Hepatocyte (in vitro differentiated cells): ENCODE data around the gene B3GAT3. TPM values are rescaled to one million over a fixed set of nuclear protein-coding genes. Genes with fewer than 3 reads are reported as not detected.
A peak's percentile ranks its signal among the peaks of the same experiment; 100 is the strongest.

Experiments used
- DNase-seq: peaks from one replicate; pipeline ENCODE4 v3.0.0-alpha.2; 2016; ENCODE audit warnings: low spot score
- H2AFZ ChIP-seq: fragments of 200-600 bp; sonication (generic); 2 replicates; pipeline ENCODE4 v1.6.0; 2016; ENCODE audit warnings: antibody characterized with exemption, mild to moderate bottlenecking
- H3K27ac ChIP-seq: fragments of 200-600 bp; sonication (generic); 2 replicates; pipeline ENCODE4 v1.5.1; 2016; ENCODE audit warnings: mild to moderate bottlenecking
- H3K27me3 ChIP-seq: fragments of 200-600 bp; sonication (generic); 2 replicates; pipeline ENCODE4 v1.6.1; 2016
- H3K36me3 ChIP-seq: fragments of 200-600 bp; sonication (generic); replicated peaks from 2 replicates; pipeline ENCODE4 v1.5.1; 2016; ENCODE audit warnings: low read depth; ENCODE audit not compliant: insufficient read depth
- H3K4me1 ChIP-seq: fragments of 200-600 bp; sonication (generic); 2 replicates; pipeline ENCODE4 v1.5.1; 2016; ENCODE audit warnings: mild to moderate bottlenecking, moderate library complexity; ENCODE audit not compliant: insufficient read depth
- H3K4me2 ChIP-seq: fragments of 200-600 bp; sonication (generic); 2 replicates; pipeline ENCODE4 v1.6.0; 2016
- H3K4me3 ChIP-seq: fragments of 200-600 bp; sonication (generic); 2 replicates; pipeline ENCODE4 v1.5.1; 2016; ENCODE audit warnings: mild to moderate bottlenecking
- H3K79me2 ChIP-seq: fragments of 200-600 bp; sonication (generic); 2 replicates; pipeline ENCODE4 v1.6.0; 2017; ENCODE audit warnings: mild to moderate bottlenecking
- H3K9me2 ChIP-seq: fragments of 200-600 bp; sonication (generic); replicated peaks from 2 replicates; pipeline ENCODE4 v1.6.0; 2017; ENCODE audit warnings: mild to moderate bottlenecking; ENCODE audit not compliant: insufficient read depth
- H3K9me3 ChIP-seq: fragments of 200-600 bp; sonication (generic); 2 replicates; pipeline ENCODE4 v1.5.1; 2016; ENCODE audit warnings: low read depth, mild to moderate bottlenecking
- H4K20me1 ChIP-seq: fragments of 200-600 bp; sonication (generic); 2 replicates; pipeline ENCODE4 v1.6.0; 2016; ENCODE audit warnings: mild to moderate bottlenecking; ENCODE audit not compliant: insufficient read depth, poor library complexity, severe bottlenecking
- EZH2 ChIP-seq: fragments of 200-600 bp; sonication (generic); IDR thresholded peaks from 2 replicates; pipeline ENCODE4 v1.6.1; 2016; ENCODE audit warnings: antibody characterized with exemption, mild to moderate bottlenecking, borderline replicate concordance
- EZH2phosphoT487 ChIP-seq: fragments of 200-600 bp; sonication (generic); IDR thresholded peaks from one replicate; pipeline ENCODE4 v1.6.1; 2018; ENCODE audit warnings: antibody characterized with exemption, mild to moderate bottlenecking, low read depth, moderate library complexity; ENCODE audit not compliant: unreplicated experiment, severe bottlenecking
- WGBS: methylation state at CpG from one replicate; pipeline ENCODE4 v1.1.6; 2016; ENCODE audit warnings: low lambda C conversion rate; ENCODE audit errors: missing lambda C conversion rate; 5-methylcytosine and 5-hydroxymethylcytosine counted together
- polyA plus RNA-seq: library from polyadenylated mRNA; unstranded; fragments of >200 nt; fragmentation: Nextera tagmentation; extraction: Ambion mirVana; gene quantifications from 2 replicates; pipeline ENCODE4 v1.2.1, GENCODE V29; 2016
- total RNA-seq: library from RNA; depleted of rRNA; stranded (reverse); fragments of >200 nt; gene quantifications from 2 replicates; pipeline ENCODE4 v1.2.3, GENCODE V29; 2014
- TF ChIP-seq, protein P1 (sequence below): fragments of 200-600 bp; sonication (generic); IDR thresholded peaks from 2 replicates; pipeline ENCODE4 v1.5.1; 2016; ENCODE audit warnings: antibody characterized with exemption, mild to moderate bottlenecking; ENCODE audit not compliant: poor library complexity

B3GAT3 gene
- total RNA-seq (32.3 and 34.4 TPM in 2 replicates), polyA plus RNA-seq (59.6 and 61.4 TPM in 2 replicates)

DNA sequence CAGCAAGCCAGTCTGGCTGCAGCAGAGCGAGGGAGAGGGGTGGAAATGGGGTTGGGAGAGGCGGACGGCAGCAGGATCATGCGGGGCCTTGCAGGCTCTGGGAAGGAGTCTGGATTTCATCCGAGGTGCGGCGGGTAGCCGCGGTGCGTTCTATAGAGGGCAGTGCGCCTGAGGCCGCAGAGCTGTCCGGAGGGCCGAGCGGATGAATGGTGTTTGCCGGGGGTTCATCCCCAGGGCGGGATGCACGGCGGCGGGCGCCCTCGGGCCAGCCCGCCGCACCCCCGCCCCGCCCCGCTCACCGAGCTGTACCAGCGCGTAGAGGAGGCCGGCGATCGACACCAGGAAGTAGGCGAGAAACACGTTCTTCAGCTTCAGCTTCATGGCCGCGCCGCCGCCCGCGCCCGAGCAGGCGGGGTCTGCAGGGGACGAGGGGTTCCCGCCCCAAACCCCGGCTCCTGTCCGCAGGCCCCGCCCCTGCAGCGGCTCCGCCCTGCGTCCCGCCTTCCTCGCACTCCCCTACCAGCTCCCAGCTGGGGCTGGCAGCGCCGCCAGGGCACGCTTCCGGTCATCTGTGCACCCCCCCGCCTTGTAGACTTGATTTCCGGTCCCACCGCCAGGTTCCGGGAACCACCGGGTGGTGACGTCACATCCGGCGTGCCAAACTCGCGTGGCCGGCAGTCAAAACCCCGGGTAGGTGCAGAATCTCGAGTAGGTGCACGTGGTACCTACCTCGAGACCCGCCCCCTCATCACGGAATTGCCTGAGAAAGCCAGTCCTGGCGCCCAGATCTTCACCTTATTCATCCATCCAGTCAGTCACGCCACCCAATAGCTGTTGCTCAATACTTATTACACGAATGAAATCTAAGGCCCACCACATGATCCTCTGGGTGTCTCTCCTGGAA, at the start of gene B3GAT3:
Gene B3GAT3, minus strand, starts transcription at position 420 of the 904 bp plus-strand sequence. Its CDS starts 39 bp downstream, at position 381.
- H3K36me3 ChIP-seq, result no peaks in the 10 kb centered on the region
- H3K4me2 ChIP-seq, result peak within 1 kb of the TSS; percentile 83
- 5% methylated on average over 55 of the region's 77 CpGs for WGBS
- no peaks in the 10 kb centered on the region for H3K9me3 ChIP-seq
- TF ChIP-seq EZH2phosphoT487 (no peak), EZH2 (no peak)
- TF ChIP-seq, protein P1, sequence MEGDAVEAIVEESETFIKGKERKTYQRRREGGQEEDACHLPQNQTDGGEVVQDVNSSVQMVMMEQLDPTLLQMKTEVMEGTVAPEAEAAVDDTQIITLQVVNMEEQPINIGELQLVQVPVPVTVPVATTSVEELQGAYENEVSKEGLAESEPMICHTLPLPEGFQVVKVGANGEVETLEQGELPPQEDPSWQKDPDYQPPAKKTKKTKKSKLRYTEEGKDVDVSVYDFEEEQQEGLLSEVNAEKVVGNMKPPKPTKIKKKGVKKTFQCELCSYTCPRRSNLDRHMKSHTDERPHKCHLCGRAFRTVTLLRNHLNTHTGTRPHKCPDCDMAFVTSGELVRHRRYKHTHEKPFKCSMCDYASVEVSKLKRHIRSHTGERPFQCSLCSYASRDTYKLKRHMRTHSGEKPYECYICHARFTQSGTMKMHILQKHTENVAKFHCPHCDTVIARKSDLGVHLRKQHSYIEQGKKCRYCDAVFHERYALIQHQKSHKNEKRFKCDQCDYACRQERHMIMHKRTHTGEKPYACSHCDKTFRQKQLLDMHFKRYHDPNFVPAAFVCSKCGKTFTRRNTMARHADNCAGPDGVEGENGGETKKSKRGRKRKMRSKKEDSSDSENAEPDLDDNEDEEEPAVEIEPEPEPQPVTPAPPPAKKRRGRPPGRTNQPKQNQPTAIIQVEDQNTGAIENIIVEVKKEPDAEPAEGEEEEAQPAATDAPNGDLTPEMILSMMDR, result no peak
- H3K27me3 ChIP-seq, result no peaks in the 10 kb centered on the region
- DNase-seq, result peak; percentile 99
- H2AFZ ChIP-seq, result peak within 1 kb of the TSS; percentile 46
- peak within 1 kb of the TSS; percentile 92 for H3K27ac ChIP-seq
- H3K79me2 ChIP-seq, result peaks cover 29% of the 10 kb centered on the region
- no peaks in the 10 kb centered on the region for H3K9me2 ChIP-seq
- H4K20me1 ChIP-seq, result no peaks in the 10 kb centered on the region
- peaks cover 11% of the 10 kb centered on the region for H3K4me1 ChIP-seq
- H3K4me3 ChIP-seq, result peak within 1 kb of the TSS; percentile 50

DNA sequence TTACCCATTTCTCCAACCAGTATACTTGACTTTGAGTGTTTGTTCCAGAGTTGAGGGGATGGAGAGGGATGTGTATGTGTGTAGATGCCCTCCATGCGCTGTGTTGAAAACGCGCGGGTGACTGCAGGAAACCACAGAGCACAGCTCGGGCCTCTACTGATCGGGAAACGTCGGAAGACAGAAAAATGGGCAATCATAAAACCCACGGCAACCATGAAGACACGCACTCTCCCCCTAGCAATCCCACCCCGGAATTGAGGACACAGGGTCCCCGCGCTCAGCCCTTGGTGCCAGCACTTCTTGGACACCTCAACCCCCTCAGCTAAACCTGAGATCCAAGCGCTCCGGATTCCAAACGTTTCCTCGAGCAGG, 49.4 kb upstream of the B3GAT3 start:
- Histone ChIP-seq H3K79me2 (peaks cover 59% of the 10 kb centered on the region), H3K4me2 (peak overlapping the region; percentile 93), H3K36me3 (no peaks in the 10 kb centered on the region), H3K4me1 (peaks cover 28% of the 10 kb centered on the region), H3K4me3 (peak overlapping the region; percentile 60), H3K27me3 (no peaks in the 10 kb centered on the region), H4K20me1 (peaks cover 7% of the 10 kb centered on the region), H2AFZ (peak overlapping the region; percentile 60), H3K9me2 (no peaks in the 10 kb centered on the region), H3K9me3 (no peaks in the 10 kb centered on the region), H3K27ac (peak overlapping the region; percentile 95)
- TF ChIP-seq, protein P1, result no peak
- TF ChIP-seq EZH2phosphoT487 (no peak), EZH2 (no peak)
- DNase-seq, result no peak
- WGBS, result 2% methylated on average over 17 of the region's 17 CpGs

DNA sequence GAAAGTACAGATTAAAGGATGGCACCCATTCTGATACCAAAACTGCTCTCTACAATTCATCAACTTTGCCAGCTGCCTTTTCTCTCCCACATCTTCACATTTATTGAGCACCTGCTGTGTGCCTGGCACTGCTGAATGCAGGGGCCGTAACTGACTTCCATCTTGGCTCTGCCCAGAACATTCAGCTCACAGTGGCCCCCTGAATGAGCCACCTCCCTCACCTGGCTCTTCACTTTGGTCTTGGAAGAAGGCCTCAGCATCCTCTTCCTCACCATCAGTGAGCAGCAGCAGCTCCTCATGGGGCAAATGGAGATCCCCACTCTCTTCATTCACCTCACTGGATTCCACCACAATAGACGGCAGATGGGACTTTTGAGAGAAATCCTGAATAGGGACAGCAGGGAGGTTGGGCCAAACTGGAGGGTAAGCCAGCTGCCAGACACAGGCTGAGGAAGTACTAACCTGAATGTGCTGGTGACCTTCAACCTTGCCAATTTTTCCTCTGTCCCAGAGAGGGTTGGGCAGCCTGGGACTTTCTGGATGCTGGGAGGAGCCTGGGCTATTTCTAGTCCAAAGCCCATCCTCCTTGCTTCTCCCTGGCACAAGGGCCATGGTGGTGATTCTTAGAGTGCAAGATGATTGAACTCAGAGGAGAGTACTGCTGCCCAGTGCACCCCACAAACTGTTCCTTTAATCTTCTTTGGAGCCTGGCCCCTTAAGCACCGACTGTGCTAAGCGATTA, 47.8 kb upstream of the B3GAT3 start:
- no peak overlapping the region for H3K4me3 ChIP-seq
- peaks cover 10% of the 10 kb centered on the region for H4K20me1 ChIP-seq
- H3K27ac ChIP-seq, result peak overlapping the region; percentile 95
- H3K36me3 ChIP-seq, result no peaks in the 10 kb centered on the region
- no peak overlapping the region for H2AFZ ChIP-seq
- DNase-seq, result no peak
- H3K4me1 ChIP-seq, result peaks cover 31% of the 10 kb centered on the region
- TF ChIP-seq EZH2phosphoT487 (no peak), EZH2 (no peak)
- TF ChIP-seq, protein P1, result no peak
- WGBS, result 72% methylated on average over 4 of the region's 4 CpGs
- no peak overlapping the region for H3K4me2 ChIP-seq
- H3K79me2 ChIP-seq, result peaks cover 58% of the 10 kb centered on the region
- H3K9me2 ChIP-seq, result no peaks in the 10 kb centered on the region
- H3K27me3 ChIP-seq, result no peaks in the 10 kb centered on the region
- no peaks in the 10 kb centered on the region for H3K9me3 ChIP-seq
